ENCODE data around the gene CAPN14. TPM values are rescaled to one million over a fixed set of nuclear protein-coding genes. Genes with fewer than 3 reads are reported as not detected.

CAPN14 gene
- total and polyA plus RNA-seq, 2 of the 4 experiments (the other 2 are of a cell fraction): under 0.01 to 0.09 TPM

- H3K4me1 ChIP-seq (ENCODE audit: control insufficient read depth, insufficient read depth, low read length): peaks cover 6% of the 10 kb centered on the region
- no peak overlapping the region for H3K18ac ChIP-seq (ENCODE audit: low read depth, low read length)
- no peak overlapping the region for H2BK20ac ChIP-seq (ENCODE audit: low read depth, low read length)
- no peak overlapping the region for H2AFZ ChIP-seq (replicated peaks; ENCODE audit: low read length, poor library complexity)
- peak; percentile 77 for ATAC-seq (ENCODE audit: low read depth)
- WGBS, 2 experiments (ENCODE audit: extremely low coverage in 2 of 2, insufficient read length in 1 of 2): 86% methylated on average over 1 of the region's 3 CpGs; no CpG with 5 or more reads in 1 of the 2 experiments
- H4K20me1 ChIP-seq (ENCODE audit: insufficient read depth, low read length): no peaks in the 10 kb centered on the region
- ChIA-PET CTCF (no interaction called here), POLR2A (ENCODE audit: unreplicated experiment) (no interaction called here)
- H4K5ac ChIP-seq (ENCODE audit: low read depth, low read length): no peak overlapping the region
- H3K56ac ChIP-seq (ENCODE audit: extremely low read depth, insufficient read depth, low read length): no peak overlapping the region
- in situ Hi-C loops (cut with MboI; ENCODE audit: low sequenced_read_pairs): no loop called here
- no peak overlapping the region for H3K4me2 ChIP-seq (ENCODE audit: low read depth, low read length)
- TF ChIP-seq USF2 (IDR thresholded peaks at IDR 0.05; ENCODE audit: low read depth, low read length) (peak; percentile 63; the same call in 1 of the 2 replicates), ELK1 (IDR thresholded peaks at IDR 0.05; ENCODE audit: borderline replicate concordance, low read depth, low read length) (no peak)
- no peak overlapping the region for H2BK5ac ChIP-seq (ENCODE audit: low read depth, low read length, poor library complexity, severe bottlenecking)
- peak; percentile 65 for DNase-seq
- H3K4ac ChIP-seq (ENCODE audit: low read depth, low read length): no peak overlapping the region
- BruUV-seq (replicated peaks): no TSS peak
- H3K9me3 ChIP-seq (ENCODE audit: control insufficient read depth, insufficient read depth, low read length): no peaks in the 10 kb centered on the region
- H3K27me3 ChIP-seq (ENCODE audit: control insufficient read depth, insufficient read depth, low read length): no peaks in the 10 kb centered on the region
- H3K9me1 ChIP-seq (ENCODE audit: insufficient read depth, low read length): peaks cover 3% of the 10 kb centered on the region; the same call in 1 of the 2 replicates
- H3K23ac ChIP-seq (ENCODE audit: low read depth, low read length): no peak overlapping the region
- no peak overlapping the region for H2AK5ac ChIP-seq (ENCODE audit: low read depth, low read length)
- H3K14ac ChIP-seq (replicated peaks; ENCODE audit: low read depth, low read length): no peak overlapping the region
- H3K9ac ChIP-seq (ENCODE audit: low read depth, low read length): no peak overlapping the region
- no peak overlapping the region for H2BK15ac ChIP-seq (ENCODE audit: low read depth, low read length)
- intact Hi-C loops (cut with micrococcal nuclease): no loop called here
- dilution Hi-C loops (cut with HindIII; ENCODE audit: low sequenced_read_pairs, unreplicated experiment): no loop called here
- no peak overlapping the region for H4K91ac ChIP-seq (ENCODE audit: insufficient read depth, low read depth, low read length)
- H3K79me1 ChIP-seq (ENCODE audit: low read depth in 1 of 2, low read length in 2 of 2): peaks cover 0 to 8% of the 10 kb centered on the region in 2 experiments; a peak in 2 of 4 replicates
- no peak overlapping the region for H4K8ac ChIP-seq (ENCODE audit: low read depth in 2 of 2, low read length in 2 of 2)
- peak overlapping the region; percentile 79 for H2AK9ac ChIP-seq (replicated peaks; ENCODE audit: low read depth, low read length, poor library complexity)
- H3K4me3 ChIP-seq (ENCODE audit: insufficient read depth, low read depth, low read length): no peak overlapping the region
- no peak overlapping the region for H2BK120ac ChIP-seq (ENCODE audit: low read depth, low read length)
- no peak overlapping the region for H3K27ac ChIP-seq (ENCODE audit: insufficient read depth, low read length)
- H3K36me3 ChIP-seq (ENCODE audit: control insufficient read depth, insufficient read depth, low read length): peaks cover 38% of the 10 kb centered on the region
Measured at GRCh38 chr2:31246184-31246852, 29.0 kb upstream of the CAPN14 start.
